NK-92 treated with Interleukin-12 subunit alpha and Interleukin-12 subunit beta, amount 100 ng/mL, for 24 hours (cell line): ENCODE measurements around the gene SZT2.

Experiments
- DNase-seq: peaks from one replicate; lab custom pipeline; 2025; lab: John Stamatoyannopoulos, UW

Gene SZT2

GRCh38 chr1:43441894-43442637, 52.4 kb downstream of the SZT2 start:
- DNase-seq = no peak

- DNase-seq = no peak
These were observed 53.1 kb downstream of the SZT2 start for GRCh38 chr1:43442756-43443155.

GRCh38 chr1:43443197-43443946, 53.7 kb downstream of the SZT2 start:
- DNase-seq = no peak

GRCh38 chr1:43444151-43444828, 54.6 kb downstream of the SZT2 start:
- DNase-seq = no peak

GRCh38 chr1:43444836-43445235, 55.1 kb downstream of the SZT2 start:
- no peak for DNase-seq

GRCh38 chr1:43445606-43446387, 56.1 kb downstream of the SZT2 start:
- no peak for DNase-seq

GRCh38 chr1:43446388-43446740, 56.7 kb downstream of the SZT2 start:
- DNase-seq = no peak

GRCh38 chr1:43446881-43447835, 57.5 kb downstream of the SZT2 start:
- DNase-seq = no peak

GRCh38 chr1:43447891-43448708, 58.4 kb downstream of the SZT2 start:
- no peak for DNase-seq

GRCh38 chr1:43448955-43449707, 59.4 kb downstream of the SZT2 start:
- no peak for DNase-seq

- DNase-seq = no peak
These were observed 60.0 kb downstream of the SZT2 start for GRCh38 chr1:43449708-43450069.

GRCh38 chr1:43450251-43450941, 60.7 kb downstream of the SZT2 start:
- no peak for DNase-seq

- no peak for DNase-seq
These were observed 61.5 kb downstream of the SZT2 start for GRCh38 chr1:43451157-43451591.

- no peak for DNase-seq
These were observed 62.2 kb downstream of the SZT2 start for GRCh38 chr1:43451701-43452532.

GRCh38 chr1:43452789-43453441, 63.2 kb downstream of the SZT2 start:
- no peak for DNase-seq

- no peak for DNase-seq
These were observed 64.0 kb downstream of the SZT2 start, which contains the start of gene HYI for GRCh38 chr1:43453442-43454269. TSS of gene HYI (minus strand) at chr1:43453931. CDS start at chr1:43453793, 138 bp downstream.
